OCI-LY3 (cell line): ENCODE results near the gene SLC27A4.

Experiments
- CTCF ChIP-seq: fragments of 200-600, 300-600 bp; sonication (generic); IDR thresholded peaks from 2 replicates; pipeline ENCODE4 v1.5.1; 2014; ENCODE audit warnings: antibody characterized with exemption, low read length, low read depth
- EZH2phosphoT487 ChIP-seq: fragments of 200-600 bp; shearing (Covaris generic); IDR thresholded peaks from 2 replicates; pipeline ENCODE4 v1.6.1; 2018; ENCODE audit warnings: antibody characterized with exemption, mixed run types, low read depth

DNA sequence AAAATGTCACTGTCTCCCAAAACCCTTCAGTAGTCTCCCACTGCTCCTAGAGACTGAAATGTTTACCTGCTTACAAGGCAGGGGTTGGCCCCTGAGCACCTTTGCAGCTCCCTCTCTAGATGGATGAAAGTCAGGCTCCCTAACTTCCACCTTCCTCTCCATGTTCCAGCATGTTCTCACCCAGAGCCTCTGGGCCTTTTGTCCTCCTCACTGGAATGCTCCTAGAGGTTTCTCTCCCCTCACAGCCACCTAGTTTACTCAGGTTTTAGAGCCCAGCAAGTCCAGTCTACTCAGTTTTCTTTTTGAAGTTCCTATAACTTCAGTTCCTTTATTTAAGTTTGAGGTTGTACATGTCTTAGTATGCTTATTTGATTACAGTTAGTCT is 30.0 kb downstream of the SLC27A4 start:
- TF ChIP-seq CTCF (no peak), EZH2phosphoT487 (no peak)
